GM11168 (cell line): ENCODE measurements around the gene VWA2.

Source experiments
- in situ Hi-C: fragments of 300-500 bp; cut with MboI; formaldehyde crosslinking; loops from one replicate; pipeline ENCODE4 v1.12.0; 2022; ENCODE audit warnings: low sequenced_read_pairs; ENCODE audit not compliant: unreplicated experiment

Gene VWA2, protein sequence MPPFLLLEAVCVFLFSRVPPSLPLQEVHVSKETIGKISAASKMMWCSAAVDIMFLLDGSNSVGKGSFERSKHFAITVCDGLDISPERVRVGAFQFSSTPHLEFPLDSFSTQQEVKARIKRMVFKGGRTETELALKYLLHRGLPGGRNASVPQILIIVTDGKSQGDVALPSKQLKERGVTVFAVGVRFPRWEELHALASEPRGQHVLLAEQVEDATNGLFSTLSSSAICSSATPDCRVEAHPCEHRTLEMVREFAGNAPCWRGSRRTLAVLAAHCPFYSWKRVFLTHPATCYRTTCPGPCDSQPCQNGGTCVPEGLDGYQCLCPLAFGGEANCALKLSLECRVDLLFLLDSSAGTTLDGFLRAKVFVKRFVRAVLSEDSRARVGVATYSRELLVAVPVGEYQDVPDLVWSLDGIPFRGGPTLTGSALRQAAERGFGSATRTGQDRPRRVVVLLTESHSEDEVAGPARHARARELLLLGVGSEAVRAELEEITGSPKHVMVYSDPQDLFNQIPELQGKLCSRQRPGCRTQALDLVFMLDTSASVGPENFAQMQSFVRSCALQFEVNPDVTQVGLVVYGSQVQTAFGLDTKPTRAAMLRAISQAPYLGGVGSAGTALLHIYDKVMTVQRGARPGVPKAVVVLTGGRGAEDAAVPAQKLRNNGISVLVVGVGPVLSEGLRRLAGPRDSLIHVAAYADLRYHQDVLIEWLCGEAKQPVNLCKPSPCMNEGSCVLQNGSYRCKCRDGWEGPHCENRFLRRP

DNA sequence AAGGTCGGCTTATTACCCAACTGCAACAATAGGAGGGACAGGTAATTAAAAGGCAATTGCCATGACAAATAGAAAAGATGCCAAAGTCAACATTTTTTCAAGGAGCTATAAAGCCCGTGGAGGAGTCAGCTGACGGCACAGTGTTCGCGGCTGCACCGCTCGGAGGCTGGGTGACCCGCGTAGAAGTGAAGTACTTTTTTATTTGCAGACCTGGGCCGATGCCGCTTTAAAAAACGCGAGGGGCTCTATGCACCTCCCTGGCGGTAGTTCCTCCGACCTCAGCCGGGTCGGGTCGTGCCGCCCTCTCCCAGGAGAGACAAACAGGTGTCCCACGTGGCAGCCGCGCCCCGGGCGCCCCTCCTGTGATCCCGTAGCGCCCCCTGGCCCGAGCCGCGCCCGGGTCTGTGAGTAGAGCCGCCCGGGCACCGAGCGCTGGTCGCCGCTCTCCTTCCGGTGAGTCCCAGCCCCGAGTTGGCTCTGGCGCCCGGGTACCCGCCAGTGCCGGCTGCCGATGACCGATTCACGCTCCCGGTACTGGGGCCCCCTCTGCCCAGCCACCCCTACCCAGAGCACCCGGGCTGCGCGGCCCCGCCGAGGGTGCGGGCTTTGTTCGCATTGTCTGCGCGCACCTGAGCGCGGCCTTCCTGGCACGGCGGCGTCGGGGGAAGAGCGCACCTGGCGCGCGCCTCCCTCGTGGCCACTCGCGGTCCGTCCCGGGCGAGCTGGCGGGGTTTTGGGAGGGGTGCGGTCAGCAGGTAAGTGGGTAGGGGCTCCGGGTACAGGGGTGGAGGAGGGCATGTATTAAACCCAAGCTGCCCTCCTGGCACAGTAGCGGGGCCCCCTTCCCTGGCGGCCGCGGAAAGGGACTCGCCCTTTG is at the start of gene VWA2:
Gene VWA2 (plus strand): TSS at position 138 of the 877 bp plus-strand sequence. CDS start 9,460 bp downstream, outside the sequence.
- in situ Hi-C loops = no loop called here

DNA sequence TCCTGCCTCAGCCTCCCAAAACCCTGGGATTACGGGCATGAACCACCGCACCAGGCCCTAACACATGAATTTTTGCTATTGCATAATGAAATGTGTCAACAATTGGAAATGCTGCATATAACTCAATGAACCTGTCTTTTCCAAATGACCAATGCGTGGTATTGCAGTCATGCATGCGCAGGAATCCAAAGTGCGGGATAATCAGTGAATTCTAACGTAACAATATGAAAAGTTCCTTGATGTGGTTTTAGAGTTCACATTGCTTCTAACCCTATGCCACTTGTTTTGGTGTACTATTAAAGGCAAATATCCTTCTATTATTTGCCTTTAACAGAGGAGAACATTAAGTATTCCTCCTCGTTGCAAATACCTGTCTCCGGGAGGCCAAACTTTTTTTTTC is 49.4 kb upstream of the VWA2 start:
- in situ Hi-C loops = no loop called here

DNA sequence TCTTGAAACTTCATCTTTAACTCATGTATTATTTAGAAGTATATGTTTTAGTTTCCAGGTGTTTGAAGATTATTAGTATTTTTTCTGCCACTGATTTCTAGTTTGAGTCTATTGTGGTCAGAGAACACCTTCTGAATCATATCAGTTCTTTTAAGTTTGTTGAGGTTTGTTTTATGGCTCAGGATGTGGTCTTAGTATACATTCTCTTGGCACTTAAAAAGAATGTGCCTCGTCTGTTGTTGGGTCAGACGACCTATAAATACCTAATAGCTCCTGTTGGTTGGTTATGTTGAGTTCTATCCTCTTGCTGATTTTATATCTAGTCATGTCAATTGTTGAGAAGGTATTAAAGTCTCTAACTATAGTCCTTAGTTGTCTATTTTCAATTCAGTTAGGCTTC is 44.0 kb upstream of the VWA2 start:
- in situ Hi-C loops = no loop called here

DNA sequence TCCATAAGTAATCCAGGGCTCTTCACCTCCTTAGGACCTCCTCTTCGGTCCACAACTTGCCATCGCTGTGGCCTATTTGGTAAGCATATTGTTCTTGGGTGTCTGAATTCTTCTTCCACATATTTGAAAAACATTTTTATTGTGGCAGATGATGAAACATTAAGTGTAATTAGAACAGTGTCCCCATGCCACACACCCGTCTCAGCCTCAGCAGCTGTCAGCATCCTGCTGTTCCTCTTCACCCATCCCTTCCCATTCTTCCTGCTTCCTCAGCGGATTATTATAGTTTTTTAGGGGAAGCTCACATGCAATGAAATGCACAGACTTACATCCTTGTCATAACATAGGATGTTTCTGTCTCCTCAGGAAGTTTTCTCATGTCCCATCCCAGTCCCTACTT is 39.8 kb upstream of the VWA2 start:
- in situ Hi-C loops = no loop called here

DNA sequence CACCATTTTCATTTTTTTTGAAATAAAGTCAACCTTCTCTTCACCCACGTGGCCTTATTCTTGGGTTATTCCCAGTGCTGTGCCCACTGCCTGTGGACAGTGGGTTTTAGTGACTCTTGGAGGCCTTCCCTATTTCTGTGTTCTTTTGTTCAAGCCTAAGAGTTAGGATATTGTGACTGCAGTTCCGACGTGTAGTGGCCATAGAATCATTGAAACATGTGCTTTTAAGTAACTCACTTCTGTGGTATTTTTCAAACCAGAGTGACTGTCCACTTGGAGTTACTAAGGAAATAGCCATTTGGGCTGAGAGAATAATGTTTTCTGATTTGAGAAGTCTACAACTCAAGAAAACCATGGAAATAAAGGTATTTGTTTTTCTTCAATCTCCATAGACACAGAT is 36.2 kb upstream of the VWA2 start:
- in situ Hi-C loops = no loop called here

DNA sequence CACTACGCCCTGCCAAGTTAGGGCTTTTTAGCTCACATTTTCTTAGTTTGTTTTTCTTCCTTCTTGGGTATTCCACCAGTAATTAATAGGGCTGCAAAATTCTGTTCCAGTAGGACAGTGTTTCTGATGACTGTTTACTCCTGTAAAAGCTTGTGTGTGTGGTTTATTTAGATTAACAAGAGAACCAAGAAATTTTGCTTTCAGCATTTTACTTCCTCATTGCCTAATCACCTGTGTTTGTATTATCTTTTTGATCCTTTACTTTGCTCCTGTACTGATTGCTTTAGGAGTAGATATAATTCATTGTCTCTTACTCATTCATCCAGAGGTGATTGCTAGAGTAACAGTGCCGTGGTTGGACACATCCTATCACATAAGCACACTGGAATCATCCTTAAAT is 32.2 kb upstream of the VWA2 start:
- in situ Hi-C loops = no loop called here

DNA sequence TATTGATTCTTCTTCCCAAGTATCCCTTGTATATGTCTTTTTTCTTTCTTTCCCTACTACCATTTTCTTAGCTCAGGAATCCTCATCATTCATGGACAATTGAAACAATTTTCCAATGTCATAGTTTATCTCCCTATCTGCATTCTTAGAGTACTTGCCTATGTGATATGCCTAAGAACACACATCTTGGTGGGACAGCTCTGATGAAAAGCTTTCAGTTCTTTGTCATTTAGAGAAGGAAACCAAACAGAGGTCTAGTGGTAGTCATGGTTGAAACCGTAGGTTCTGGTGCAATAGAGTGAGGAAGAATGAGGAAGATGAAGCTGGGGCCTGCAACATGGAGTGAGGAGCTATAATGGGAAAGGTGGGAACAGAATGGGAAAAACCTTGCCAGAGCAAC is 31.7 kb upstream of the VWA2 start:
- in situ Hi-C loops = no loop called here

DNA sequence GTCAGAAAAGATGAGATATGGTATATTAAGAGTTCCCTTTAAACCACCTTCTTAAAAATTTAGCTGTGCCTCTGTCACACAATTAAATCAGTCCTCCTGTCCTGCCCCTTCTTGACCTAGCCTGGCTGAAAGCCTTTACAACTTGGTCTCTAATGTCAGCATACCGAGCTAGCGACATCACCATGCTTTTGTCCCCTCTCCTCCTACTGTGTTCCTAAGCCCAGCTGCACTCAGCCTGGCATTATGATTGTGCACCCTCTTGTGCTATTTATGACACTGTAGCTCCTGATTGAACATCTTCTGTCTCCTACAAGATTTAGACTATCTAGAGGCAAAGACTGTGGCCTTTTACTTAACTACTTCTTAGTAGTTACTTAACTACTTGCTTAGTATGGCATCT is 30.7 kb upstream of the VWA2 start:
- in situ Hi-C loops = no loop called here

DNA sequence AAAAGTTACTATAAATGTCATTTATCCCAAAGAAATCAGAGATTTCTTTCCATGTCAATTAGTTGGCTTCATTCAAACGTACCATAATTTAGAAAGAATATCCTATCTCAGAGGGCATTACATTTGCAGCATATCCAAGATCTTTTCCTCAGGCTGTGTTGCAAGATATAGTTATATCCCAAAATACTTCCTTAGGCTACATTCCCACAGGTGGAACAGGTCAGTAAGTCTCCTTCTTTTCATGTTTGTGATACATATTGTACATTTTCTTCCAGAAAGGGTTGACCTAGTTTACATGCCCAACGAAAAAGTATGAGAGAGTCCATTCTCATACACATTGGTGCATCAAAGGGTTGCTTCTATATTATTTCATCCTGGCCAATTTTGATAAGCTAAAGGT is 26.9 kb upstream of the VWA2 start:
- in situ Hi-C loops = no loop called here

DNA sequence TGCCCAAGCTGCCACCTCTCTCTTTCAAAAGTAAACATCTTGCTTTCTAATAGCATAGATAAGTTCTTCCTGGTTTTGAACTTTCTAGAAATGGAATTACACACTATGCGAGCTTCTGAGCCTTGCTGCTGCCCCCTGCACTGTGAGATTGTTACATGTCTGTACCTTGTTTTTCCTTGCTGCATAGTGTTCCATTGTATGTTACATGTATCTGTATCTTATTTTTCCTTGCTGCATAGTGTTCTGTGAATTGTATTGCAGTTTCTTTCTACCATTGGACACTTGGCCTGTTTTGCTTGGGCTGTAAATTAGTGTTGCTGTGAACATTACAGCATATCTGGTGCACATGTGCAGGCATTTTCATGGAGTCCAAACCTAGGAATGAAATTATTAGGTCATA is 24.0 kb upstream of the VWA2 start:
- in situ Hi-C loops = no loop called here

DNA sequence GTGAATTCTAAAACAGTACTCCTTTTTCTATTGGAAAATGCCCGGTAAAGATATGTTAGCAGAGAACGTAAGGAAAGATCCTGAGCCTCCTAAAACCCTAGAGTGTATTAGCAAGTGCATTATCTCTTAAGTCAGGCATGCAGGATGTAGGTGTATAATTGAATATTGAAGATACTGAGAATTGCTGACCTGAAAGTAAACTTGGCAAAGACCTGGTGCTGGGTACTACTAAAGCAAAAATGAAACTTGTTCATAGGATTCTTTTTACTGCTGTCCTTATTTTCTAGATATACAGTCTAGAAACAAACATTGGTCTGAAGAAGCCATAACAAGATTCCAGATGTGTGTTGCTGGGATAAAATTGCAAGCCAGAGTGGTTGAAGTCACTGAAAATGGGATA is 18.8 kb upstream of the VWA2 start:
- in situ Hi-C loops = no loop called here

DNA sequence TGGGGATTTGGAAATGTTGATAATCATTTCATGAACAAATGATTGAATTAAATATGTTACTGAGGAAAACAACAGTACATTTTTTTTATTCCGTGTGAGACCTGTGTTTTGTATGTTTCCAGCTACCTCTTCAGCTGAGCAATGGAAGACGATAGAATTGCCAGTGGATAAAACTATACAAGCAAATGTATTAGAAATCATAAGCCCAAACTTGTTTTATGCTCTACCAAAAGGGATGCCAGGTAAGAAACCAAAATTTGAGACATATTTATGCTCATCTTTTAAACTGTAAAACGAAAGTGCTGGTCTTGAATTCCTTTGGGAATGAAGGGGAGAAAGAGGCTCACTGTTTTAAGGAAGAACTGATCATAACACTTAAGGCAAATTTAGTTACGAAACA is 17.8 kb upstream of the VWA2 start:
- in situ Hi-C loops = no loop called here

DNA sequence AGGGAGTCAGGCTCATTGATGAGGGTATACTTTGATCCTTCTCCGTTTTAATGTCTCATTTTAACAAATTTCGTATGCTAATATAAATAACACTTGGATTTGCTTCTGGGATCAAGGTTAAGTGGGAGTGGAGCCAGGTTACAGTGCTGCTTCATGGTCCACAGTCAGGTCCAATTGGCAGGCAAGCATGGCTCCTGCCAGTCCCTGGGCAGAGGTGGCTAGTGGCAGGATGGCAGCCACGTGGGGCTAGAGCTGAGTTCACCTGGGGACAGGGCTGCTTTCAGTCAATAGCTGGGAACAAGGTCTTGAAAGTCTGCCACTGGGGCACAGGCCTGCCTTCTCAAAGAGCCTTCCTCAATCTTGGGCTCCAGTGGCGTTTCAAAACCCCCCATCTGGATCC is 16.0 kb upstream of the VWA2 start:
- in situ Hi-C loops = no loop called here

DNA sequence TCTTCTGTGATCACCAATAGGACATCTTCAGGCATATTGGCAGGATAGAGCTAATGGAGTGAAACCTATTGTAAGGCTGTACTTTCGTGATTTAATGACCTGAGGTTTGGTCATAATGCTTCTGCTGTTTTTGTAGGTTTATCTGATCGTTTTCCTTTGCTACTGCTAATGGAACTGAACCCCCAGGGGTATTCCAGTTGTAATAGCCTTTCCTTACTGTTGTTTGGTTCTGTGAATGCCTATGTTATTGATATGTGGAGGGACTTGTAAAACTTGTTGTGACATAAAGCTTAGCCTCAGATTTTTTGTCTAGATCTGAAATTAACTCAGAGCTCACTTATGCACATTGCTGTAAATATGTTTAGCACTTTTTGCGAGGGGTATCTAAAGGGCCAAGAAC is 10.9 kb upstream of the VWA2 start:
- in situ Hi-C loops = no loop called here

DNA sequence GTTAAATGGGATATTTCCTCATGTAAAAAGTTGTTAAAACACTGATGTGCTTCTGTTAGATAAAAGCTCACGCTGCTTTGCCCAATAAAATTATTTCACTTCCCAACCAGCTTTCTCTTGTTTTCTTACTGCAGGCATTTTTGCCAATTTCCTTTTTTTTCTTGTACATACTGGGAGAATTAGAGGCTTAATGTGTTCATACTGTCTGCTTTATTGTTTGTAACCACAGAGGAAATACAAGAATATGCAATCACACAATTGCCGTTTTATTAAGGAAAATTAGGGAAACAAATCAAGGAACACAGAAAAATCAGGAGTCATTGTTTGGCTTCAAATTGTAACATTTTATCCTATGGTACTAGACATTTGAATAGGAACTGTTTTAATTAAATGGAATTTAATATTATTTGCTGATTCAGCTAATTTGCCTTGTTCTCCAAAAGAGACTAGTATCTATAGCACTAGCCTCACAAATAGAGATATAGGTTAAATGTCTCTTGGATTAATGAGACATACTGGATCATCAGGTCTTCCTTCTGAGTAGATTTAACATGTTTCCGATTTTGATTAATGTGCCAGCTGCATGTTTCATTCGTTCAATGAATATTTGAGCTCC is 6.4 kb upstream of the VWA2 start:
- in situ Hi-C loops = no loop called here

DNA sequence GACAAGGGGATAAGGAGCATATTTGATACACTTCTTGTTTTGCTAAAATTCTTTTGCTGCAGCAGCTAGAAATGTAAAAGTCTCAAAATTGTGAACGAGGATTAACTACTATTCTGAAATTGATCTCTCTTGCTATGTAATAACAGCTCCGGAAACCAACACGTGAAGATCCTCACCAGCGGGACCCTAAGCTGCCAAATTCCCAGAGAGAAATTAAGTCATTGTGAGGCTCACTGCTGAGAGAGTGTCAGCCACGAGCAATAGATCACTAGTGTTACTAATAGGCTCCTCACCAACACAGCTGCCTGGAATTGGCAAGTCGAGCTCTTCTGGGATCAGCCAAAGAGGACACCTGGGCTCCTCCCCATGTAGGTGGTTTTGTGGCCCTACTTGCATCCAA is 5.6 kb upstream of the VWA2 start:
- in situ Hi-C loops = no loop called here

DNA sequence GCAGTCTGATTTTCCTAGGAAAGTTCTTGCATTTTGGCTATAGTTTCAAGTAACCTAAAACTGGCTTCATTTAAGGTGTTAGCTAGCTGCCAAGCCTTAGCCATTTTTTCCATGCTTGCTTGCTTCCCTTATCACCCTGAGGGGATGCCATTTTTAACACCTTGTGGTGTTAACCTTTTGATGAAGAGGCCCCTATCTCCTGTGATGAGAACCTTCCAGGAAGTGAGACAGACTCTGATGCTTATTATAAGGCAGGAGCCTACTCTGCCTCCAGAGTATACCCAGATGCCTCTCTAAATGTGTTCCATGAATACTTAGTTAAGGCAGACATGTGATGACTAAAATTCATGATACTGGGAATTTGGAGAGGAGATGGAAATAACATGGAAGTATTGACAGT is 4.9 kb upstream of the VWA2 start:
- in situ Hi-C loops = no loop called here

DNA sequence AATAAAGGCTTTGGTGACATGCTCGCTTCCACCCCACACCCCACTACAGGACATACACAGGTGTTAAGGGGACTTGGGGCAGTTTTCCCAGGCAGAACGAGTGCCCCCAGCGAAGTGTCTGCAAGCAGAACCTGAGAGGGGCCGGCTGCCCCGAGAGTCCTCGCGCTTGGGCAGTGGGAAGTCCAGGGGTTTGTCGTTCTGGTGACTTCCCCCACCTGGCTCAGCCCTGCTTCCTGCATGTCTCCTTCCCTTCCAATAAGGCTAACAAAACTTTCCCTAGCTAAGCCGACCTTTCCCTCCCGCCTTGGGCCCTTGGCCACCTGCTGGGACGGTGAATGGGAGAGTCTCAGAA is 916 bp downstream of the VWA2 start:
- in situ Hi-C loops = no loop called here

DNA sequence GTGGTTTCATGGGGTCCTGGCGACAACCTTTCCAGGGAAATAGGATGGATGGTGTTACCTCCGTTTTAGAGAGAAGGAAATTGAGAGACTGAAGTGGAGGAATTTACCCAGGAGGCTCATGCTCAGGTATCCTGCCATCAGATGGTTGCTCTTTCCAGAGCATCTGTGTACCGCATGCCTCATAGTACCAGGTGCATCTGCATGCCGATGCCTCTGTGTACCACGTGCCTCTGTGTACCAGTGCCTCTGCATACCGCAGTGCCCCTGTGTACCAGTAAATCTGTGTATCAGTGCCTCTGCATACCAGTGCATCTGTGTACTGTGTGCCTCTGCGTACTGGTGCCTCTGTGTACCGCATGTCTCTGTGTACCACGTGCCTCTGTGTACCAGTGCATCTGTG is 3.2 kb downstream of the VWA2 start:
- in situ Hi-C loops = no loop called here

DNA sequence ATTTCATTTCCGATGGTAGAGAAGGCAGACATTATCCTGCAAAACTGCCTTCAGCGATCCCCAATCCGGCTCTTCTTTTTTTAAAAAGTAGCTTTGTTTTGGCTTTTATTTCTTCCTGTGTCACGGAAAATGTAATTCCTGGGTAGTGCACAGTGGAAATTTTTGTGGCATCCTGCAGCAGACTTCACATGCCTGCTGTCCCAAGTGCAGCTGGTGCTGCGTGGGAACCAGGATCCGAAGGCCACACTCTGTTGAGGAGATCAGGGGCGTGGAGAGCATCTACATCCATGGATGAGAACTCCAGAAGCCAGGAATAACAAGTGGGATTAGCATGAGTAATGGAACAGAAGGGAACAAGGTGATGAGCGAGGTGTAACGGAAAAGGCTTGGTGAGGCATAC is 4.6 kb downstream of the VWA2 start:
- in situ Hi-C loops = no loop called here

DNA sequence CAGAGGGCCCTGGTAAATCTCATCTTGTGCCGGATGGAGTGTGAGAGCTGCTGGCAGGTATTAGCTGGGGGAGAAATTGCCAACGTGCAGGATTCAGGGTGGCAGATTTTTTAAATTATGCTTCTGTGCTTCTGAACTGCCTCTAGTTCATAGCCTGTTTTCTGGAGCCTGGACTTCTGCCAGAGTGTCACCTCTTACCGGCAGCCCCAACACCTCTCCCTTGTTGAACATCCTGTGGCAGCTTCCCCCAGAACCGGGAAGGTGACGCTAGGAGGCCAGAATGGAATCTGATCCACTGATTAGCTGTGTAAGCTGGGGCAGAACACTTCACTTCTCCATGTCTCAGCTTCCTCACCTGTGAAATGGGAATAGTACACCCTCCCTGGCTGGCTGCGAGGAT is 5.1 kb downstream of the VWA2 start:
- in situ Hi-C loops = no loop called here
